ENCODE results near the gene PPP5C.

DNA sequence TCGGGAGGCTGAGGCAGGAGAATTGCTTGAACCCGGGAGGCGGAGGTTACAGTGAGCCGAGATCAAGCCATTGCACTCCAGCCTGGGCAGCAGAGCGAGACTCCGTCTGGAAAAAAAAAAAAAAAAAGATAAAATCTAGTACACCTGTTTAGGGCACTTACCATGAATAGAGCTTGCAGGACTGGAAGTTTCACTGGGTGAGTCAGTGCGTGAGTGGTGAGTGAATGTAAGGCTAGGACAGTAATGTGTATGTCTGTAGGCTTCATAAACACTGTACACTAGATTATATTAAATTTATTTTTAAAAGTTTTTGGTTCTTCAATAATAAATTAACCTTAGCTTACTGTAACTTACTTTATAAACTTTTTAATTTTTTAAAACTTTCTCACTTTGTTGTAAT is 22.9 kb downstream of the PPP5C start:
- no peak for TF ChIP-seq EP300 (IDR thresholded peaks at IDR 0.05)
- TF ChIP-seq, protein P1, sequence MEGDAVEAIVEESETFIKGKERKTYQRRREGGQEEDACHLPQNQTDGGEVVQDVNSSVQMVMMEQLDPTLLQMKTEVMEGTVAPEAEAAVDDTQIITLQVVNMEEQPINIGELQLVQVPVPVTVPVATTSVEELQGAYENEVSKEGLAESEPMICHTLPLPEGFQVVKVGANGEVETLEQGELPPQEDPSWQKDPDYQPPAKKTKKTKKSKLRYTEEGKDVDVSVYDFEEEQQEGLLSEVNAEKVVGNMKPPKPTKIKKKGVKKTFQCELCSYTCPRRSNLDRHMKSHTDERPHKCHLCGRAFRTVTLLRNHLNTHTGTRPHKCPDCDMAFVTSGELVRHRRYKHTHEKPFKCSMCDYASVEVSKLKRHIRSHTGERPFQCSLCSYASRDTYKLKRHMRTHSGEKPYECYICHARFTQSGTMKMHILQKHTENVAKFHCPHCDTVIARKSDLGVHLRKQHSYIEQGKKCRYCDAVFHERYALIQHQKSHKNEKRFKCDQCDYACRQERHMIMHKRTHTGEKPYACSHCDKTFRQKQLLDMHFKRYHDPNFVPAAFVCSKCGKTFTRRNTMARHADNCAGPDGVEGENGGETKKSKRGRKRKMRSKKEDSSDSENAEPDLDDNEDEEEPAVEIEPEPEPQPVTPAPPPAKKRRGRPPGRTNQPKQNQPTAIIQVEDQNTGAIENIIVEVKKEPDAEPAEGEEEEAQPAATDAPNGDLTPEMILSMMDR (IDR thresholded peaks at IDR 0.05): no peak

Measured in tibial nerve (tissue), 4 donors.